ENCODE results near the gene MAP3K10. TPM values are rescaled to one million over a fixed set of nuclear protein-coding genes. Genes with fewer than 3 reads are reported as not detected.

MAP3K10 gene
- total and polyA plus RNA-seq, 7 donors = 4.2 to 17.2 (median 6.4) TPM

DNA sequence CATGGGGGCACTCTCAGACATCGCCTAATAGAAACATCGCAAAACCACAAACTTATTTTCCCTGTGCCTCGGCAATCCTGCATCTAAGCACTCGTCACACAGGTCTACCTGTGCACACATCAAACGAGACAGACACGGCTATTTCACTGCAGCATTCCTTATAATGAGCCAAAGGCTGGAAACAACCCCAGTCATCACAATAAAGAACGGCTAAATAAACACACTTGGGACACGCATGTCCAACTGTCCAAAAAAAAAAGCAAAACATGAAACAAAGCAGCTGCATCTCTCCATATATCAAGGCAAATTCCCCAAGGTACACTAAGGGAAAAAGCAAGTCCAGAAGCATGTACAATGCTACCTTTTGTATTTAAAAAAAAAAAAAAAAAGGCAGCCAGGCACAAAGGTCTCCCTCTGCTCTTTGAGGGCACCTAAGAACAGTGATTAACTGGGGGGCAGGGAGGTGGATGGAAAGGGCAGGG, 62.4 kb downstream of the MAP3K10 start:
- no peak for TF ChIP-seq EP300 (IDR thresholded peaks at IDR 0.05)
- TF ChIP-seq, protein P1, sequence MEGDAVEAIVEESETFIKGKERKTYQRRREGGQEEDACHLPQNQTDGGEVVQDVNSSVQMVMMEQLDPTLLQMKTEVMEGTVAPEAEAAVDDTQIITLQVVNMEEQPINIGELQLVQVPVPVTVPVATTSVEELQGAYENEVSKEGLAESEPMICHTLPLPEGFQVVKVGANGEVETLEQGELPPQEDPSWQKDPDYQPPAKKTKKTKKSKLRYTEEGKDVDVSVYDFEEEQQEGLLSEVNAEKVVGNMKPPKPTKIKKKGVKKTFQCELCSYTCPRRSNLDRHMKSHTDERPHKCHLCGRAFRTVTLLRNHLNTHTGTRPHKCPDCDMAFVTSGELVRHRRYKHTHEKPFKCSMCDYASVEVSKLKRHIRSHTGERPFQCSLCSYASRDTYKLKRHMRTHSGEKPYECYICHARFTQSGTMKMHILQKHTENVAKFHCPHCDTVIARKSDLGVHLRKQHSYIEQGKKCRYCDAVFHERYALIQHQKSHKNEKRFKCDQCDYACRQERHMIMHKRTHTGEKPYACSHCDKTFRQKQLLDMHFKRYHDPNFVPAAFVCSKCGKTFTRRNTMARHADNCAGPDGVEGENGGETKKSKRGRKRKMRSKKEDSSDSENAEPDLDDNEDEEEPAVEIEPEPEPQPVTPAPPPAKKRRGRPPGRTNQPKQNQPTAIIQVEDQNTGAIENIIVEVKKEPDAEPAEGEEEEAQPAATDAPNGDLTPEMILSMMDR (IDR thresholded peaks at IDR 0.05) = no peak
- no peak for TF ChIP-seq POLR2A (IDR thresholded peaks at IDR 0.05)
- TF ChIP-seq POLR2AphosphoS5 (IDR thresholded peaks at IDR 0.05) = no peak
- DNase-seq = no peak
- Histone ChIP-seq H3K27me3 (no peaks in the 10 kb centered on the region), H3K9me3 (no peaks in the 10 kb centered on the region), H3K4me1 (peaks cover 0 to 5% (median 0%) of the 10 kb centered on the region in 4 donors), H3K27ac (no peak overlapping the region), H3K4me3 (no peak overlapping the region), H3K36me3 (peaks cover 23 to 73% (median 36%) of the 10 kb centered on the region in 4 donors)
- WGBS, 2 donors = 22 to 63% methylated on average over 8 of the region's 8 CpGs
- intact Hi-C loops (cut with DNase I) = no loop called here

DNA sequence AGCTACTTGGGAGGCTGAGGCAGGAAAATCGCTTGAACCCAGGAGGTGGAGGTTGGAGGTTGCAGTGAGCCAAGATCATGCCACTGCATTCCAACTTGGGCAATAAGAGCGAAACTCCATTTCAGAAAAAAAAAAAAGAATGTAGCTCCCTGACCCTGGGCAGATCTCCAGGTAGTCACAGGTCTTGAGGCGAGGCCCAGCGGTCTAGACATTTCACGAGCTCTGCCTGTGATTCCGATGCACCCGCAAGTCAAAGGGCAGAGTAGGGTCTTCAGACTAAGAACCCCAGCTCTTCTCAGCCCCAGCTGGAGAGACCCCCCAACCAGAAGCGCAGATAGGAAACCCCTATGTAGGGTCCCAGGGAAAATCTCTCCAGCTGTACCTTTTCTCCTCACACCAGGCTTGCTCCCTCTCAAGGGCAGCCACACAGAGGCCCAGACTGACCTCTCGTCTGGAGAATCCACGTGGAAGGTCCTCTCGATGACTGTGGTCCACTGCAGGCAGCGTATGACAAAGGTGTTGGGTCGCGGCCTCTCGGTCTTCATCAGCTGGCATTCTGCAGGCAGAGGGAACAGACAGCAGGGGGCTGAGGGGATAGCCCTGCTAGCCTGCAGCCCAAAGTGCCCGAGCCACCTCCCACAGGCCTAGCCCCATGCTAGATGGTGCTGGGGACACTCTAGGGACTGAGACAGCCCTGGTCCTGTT, 63.6 kb downstream of the MAP3K10 start:
- 88 to 95% methylated on average over 16 of the region's 16 CpGs for WGBS, 2 donors
- Histone ChIP-seq H3K9me3 (no peaks in the 10 kb centered on the region), H3K27ac (no peak overlapping the region), H3K4me1 (peaks cover 0 to 5% (median under 1%) of the 10 kb centered on the region in 4 donors), H3K4me3 (no peak overlapping the region), H3K27me3 (no peaks in the 10 kb centered on the region), H3K36me3 (peaks cover 23 to 64% (median 36%) of the 10 kb centered on the region in 4 donors)
- no peak for TF ChIP-seq POLR2A (IDR thresholded peaks at IDR 0.05)
- TF ChIP-seq EP300 (IDR thresholded peaks at IDR 0.05) = no peak
- TF ChIP-seq, protein P1 (IDR thresholded peaks at IDR 0.05) = no peak
- TF ChIP-seq POLR2AphosphoS5 (IDR thresholded peaks at IDR 0.05) = no peak
- no peak for DNase-seq
- intact Hi-C loops (cut with DNase I) = no loop called here

DNA sequence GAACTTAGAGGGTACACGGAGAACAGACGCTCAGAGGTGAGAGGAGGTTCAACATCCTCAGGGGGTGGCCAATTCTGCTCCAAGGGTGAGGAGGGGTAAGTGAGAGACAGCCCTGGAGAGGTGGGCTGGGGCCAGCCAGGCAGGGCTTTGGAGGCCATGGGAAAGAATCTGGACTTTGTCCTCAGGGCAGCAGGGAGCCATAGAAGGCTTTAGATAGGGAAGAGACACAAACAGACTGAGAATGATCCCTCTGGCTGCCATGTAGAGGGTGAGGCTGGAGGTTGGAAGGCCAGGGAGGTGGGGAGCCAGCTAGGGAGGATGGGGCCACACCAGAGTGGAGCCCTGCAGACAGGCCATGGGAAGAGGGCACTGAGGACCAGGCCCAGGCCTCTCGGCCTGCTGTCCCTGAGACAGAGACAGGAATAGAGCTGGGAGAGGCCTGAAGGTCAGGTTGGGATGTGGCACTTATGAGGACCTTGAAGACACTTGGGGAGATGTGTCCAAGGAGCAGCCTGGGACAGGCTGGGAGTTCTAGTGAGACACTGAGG, 64.5 kb downstream of the MAP3K10 start:
- WGBS, 2 donors = 89 to 92% methylated on average over 3 of the region's 3 CpGs
- DNase-seq = no peak
- TF ChIP-seq, protein P1 (IDR thresholded peaks at IDR 0.05) = no peak
- TF ChIP-seq EP300 (IDR thresholded peaks at IDR 0.05) = no peak
- no peak for TF ChIP-seq POLR2A (IDR thresholded peaks at IDR 0.05)
- TF ChIP-seq POLR2AphosphoS5 (IDR thresholded peaks at IDR 0.05) = no peak
- Histone ChIP-seq H3K27ac (no peak overlapping the region), H3K36me3 (peaks cover 23 to 56% (median 35%) of the 10 kb centered on the region in 4 donors), H3K27me3 (no peaks in the 10 kb centered on the region), H3K4me1 (peaks cover 0 to 5% (median 2%) of the 10 kb centered on the region in 4 donors), H3K4me3 (no peak overlapping the region), H3K9me3 (no peaks in the 10 kb centered on the region)
- intact Hi-C loops (cut with DNase I) = no loop called here

DNA sequence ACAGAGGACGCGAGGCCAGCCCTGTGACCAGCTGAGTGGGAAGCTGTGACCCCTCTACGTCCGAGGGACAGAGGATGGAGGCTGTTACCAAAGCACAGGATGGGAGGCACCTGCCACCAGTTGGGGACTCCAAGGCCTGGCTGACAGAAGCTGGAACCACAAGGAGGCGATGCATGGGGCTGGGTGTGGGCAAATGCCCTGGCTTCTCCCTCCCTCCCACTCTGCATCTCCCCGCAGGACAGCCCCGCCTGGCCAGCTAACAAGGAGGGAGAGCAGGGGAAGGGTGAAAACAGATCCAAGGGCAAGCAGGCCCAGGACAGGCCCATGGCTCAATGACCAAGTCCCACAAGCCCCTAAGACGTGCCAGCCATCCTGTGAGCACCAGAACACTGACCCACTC, 65.3 kb downstream of the MAP3K10 start:
- no peaks in the 10 kb centered on the region for H3K9me3 ChIP-seq
- peaks cover 0 to 5% (median 2%) of the 10 kb centered on the region in 4 donors for H3K4me1 ChIP-seq
- no peaks in the 10 kb centered on the region for H3K27me3 ChIP-seq
- no peak overlapping the region for H3K27ac ChIP-seq
- peaks cover 23 to 54% (median 33%) of the 10 kb centered on the region in 4 donors for H3K36me3 ChIP-seq
- TF ChIP-seq EP300 (IDR thresholded peaks at IDR 0.05) = no peak
- no peak for TF ChIP-seq POLR2A (IDR thresholded peaks at IDR 0.05)
- TF ChIP-seq, protein P1 (IDR thresholded peaks at IDR 0.05) = no peak
- no peak for TF ChIP-seq POLR2AphosphoS5 (IDR thresholded peaks at IDR 0.05)
- intact Hi-C loops (cut with DNase I) = no loop called here
- no peak overlapping the region for H3K4me3 ChIP-seq
- WGBS, 2 donors = 93 to 94% methylated on average over 8 of the region's 8 CpGs
- DNase-seq = no peak

All from sigmoid colon (tissue), 7 donors.